ENCODE data around the gene GIGYF2.

Gene GIGYF2

GRCh38 chr2:232859385-232859916 lies 162.3 kb downstream of the GIGYF2 start:
- H3K27me3 Mint-ChIP-seq (ENCODE audit: low read depth), result no peaks in the 10 kb centered on the region
- H3K9me3 Mint-ChIP-seq, result no peaks in the 10 kb centered on the region
- DNase-seq (ENCODE audit: low spot score), result no peak
- H3K4me1 Mint-ChIP-seq (ENCODE audit: low read depth), result no peaks in the 10 kb centered on the region
- H3K4me3 Mint-ChIP-seq, result no peak overlapping the region
- H3K27ac Mint-ChIP-seq, result no peak overlapping the region
- H3K36me3 Mint-ChIP-seq (ENCODE audit: low read depth), result peaks cover 20% of the 10 kb centered on the region

DNA sequence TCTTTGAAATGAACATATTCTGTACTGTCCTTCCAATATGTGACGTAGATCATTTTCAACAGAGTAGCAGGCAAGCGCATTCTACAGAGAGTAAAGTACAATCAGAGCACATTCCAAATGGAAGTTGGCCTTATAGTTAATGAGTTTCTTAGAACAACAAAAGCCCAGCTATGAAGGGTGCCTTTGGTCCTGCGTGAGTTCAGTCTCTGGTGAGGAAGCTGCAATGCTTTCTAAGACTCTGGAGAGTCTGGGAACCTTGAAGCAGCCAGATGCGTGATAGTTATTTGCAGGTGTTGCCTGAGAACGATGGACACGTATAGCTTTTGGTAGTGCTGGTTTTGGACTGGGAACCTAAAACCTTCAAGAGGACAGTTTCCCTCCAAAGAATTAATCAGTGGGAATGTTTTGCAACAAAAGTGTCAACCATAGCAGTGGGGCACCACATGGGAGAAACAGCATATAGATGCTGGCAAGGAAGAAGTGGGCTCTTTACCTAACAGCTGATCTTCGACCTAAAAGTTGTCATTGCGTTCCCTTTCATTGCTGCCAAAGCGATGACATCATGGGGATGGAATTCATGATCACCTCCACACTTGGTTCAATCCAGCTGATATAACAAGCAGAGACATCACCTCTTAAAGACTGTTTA lies 163.6 kb downstream of the GIGYF2 start:
- no peak for DNase-seq (ENCODE audit: low spot score)
- no peaks in the 10 kb centered on the region for H3K9me3 Mint-ChIP-seq
- H3K27me3 Mint-ChIP-seq (ENCODE audit: low read depth), result no peaks in the 10 kb centered on the region
- no peaks in the 10 kb centered on the region for H3K4me1 Mint-ChIP-seq (ENCODE audit: low read depth)
- H3K27ac Mint-ChIP-seq, result no peak overlapping the region
- peaks cover 20% of the 10 kb centered on the region for H3K36me3 Mint-ChIP-seq (ENCODE audit: low read depth)
- H3K4me3 Mint-ChIP-seq, result no peak overlapping the region

- no peak for DNase-seq (ENCODE audit: low spot score)
- Mint-ChIP-seq H3K9me3 (no peaks in the 10 kb centered on the region), H3K4me3 (no peak overlapping the region), H3K4me1 (ENCODE audit: low read depth) (no peaks in the 10 kb centered on the region), H3K36me3 (ENCODE audit: low read depth) (peaks cover 17% of the 10 kb centered on the region), H3K27me3 (ENCODE audit: low read depth) (no peaks in the 10 kb centered on the region), H3K27ac (no peak overlapping the region)
Measured at GRCh38 chr2:232861353-232861752, 164.2 kb downstream of the GIGYF2 start.

- Mint-ChIP-seq H3K4me3 (no peak overlapping the region), H3K27ac (no peak overlapping the region), H3K36me3 (ENCODE audit: low read depth) (peaks cover 4% of the 10 kb centered on the region), H3K9me3 (no peaks in the 10 kb centered on the region), H3K4me1 (ENCODE audit: low read depth) (no peaks in the 10 kb centered on the region), H3K27me3 (ENCODE audit: low read depth) (no peaks in the 10 kb centered on the region)
- no peak for DNase-seq (ENCODE audit: low spot score)
Measured at GRCh38 chr2:232863996-232864395, 166.9 kb downstream of the GIGYF2 start.

GRCh38 chr2:232865165-232865564 lies 168.0 kb downstream of the GIGYF2 start:
- Mint-ChIP-seq H3K27ac (no peak overlapping the region), H3K4me1 (ENCODE audit: low read depth) (no peaks in the 10 kb centered on the region), H3K4me3 (no peak overlapping the region), H3K36me3 (ENCODE audit: low read depth) (no peaks in the 10 kb centered on the region), H3K9me3 (no peaks in the 10 kb centered on the region), H3K27me3 (ENCODE audit: low read depth) (no peaks in the 10 kb centered on the region)
- no peak for DNase-seq (ENCODE audit: low spot score)

GRCh38 chr2:232866104-232866503 lies 169.0 kb downstream of the GIGYF2 start:
- Mint-ChIP-seq H3K4me1 (ENCODE audit: low read depth) (no peaks in the 10 kb centered on the region), H3K27me3 (ENCODE audit: low read depth) (no peaks in the 10 kb centered on the region), H3K9me3 (no peaks in the 10 kb centered on the region), H3K4me3 (no peak overlapping the region), H3K27ac (no peak overlapping the region), H3K36me3 (ENCODE audit: low read depth) (no peaks in the 10 kb centered on the region)
- DNase-seq (ENCODE audit: low spot score), result no peak

DNA sequence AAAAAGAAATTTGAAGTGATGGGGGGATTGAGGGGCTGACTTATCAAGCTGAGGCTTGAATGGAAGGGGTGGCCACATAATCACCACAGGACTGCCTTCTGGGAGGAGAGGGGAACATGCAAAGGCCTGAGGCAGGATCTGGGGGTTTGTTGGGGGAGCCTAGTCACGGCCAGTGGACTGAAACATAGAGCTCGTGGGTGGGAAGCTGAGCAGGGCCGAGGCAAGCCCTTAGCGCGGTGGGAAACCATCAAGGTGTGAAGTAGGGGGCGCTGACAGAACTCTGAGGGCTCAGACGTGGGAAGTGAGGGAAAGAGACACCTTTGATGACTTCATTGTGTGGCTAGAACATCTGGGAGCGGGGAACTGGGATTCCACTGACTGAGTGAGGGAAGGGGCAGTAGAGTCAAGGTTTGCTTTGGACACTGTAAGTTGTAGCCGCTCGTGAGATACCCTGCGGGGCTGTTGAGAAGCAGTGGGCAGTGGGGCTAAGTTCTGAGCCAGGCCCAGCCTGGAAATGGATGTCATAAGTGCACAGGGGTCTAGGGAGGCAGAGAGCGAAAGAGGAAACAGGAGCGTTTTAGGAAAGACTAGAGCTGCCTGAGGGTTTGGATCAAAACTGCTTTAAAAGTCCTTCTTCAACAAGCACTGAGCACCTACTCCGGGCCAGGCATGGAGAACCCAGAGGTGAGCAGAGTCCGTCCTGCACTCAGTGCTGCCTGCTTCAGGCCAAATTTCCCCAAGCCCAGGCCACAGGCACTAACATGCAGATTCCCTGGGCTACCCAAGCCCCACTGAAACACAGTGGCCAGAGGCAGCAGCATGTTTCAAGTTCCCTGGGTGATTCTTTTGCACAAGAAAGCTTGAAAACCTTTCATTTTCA lies 172.2 kb downstream of the GIGYF2 start:
- no peak for DNase-seq (ENCODE audit: low spot score)
- no peaks in the 10 kb centered on the region for H3K36me3 Mint-ChIP-seq (ENCODE audit: low read depth)
- no peak overlapping the region for H3K4me3 Mint-ChIP-seq
- no peaks in the 10 kb centered on the region for H3K27me3 Mint-ChIP-seq (ENCODE audit: low read depth)
- no peaks in the 10 kb centered on the region for H3K9me3 Mint-ChIP-seq
- H3K27ac Mint-ChIP-seq, result no peak overlapping the region
- peaks cover 2% of the 10 kb centered on the region for H3K4me1 Mint-ChIP-seq (ENCODE audit: low read depth)

DNA sequence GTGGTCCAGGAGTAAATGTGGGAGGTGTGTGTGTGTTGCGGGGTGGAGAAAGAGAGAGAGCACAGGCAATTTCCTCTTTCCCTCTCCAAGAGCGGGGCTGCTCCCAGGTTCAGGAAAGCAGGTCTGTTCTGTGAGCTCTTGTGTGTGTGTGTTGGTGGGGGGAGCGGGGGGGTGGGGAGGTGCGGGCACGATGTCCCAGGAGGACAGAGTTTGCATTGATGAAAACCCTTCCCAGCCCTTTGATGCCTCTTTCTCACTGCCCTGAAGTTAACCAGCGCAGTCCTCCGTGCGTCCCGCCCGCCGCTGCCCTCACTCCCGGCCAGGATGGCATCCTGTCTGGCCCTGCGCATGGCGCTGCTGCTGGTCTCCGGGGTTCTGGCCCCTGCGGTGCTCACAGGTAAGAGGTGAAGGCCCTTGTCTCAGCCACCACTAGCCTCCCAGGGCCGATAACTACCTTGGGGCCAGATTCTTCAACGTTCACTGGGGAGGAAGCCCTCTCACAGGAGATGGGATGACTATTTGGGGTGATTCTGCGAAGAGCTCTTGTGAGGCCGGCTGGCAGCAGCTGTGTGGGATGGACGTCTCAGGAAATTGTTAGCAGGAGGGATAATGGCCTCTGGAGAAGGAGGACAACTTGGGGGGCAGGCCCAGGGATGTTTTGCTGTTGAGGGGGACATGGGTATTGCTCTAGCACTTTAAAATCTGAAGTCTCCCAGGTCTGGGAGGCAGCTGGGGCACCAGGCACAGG lies 173.1 kb downstream of the GIGYF2 start, which contains the start of gene SNORC:
Gene SNORC, plus strand, starts transcription at position 247 of the 748 bp plus-strand sequence. Its CDS starts 78 bp downstream, at position 325.
- H3K4me3 Mint-ChIP-seq, result no peak within 1 kb of the TSS
- H3K27me3 Mint-ChIP-seq (ENCODE audit: low read depth), result peaks cover 3% of the 10 kb centered on the region
- no peaks in the 10 kb centered on the region for H3K36me3 Mint-ChIP-seq (ENCODE audit: low read depth)
- no peaks in the 10 kb centered on the region for H3K9me3 Mint-ChIP-seq
- H3K4me1 Mint-ChIP-seq (ENCODE audit: low read depth), result peaks cover 4% of the 10 kb centered on the region
- H3K27ac Mint-ChIP-seq, result no peak within 1 kb of the TSS
- DNase-seq (ENCODE audit: low spot score), result no peak

DNA sequence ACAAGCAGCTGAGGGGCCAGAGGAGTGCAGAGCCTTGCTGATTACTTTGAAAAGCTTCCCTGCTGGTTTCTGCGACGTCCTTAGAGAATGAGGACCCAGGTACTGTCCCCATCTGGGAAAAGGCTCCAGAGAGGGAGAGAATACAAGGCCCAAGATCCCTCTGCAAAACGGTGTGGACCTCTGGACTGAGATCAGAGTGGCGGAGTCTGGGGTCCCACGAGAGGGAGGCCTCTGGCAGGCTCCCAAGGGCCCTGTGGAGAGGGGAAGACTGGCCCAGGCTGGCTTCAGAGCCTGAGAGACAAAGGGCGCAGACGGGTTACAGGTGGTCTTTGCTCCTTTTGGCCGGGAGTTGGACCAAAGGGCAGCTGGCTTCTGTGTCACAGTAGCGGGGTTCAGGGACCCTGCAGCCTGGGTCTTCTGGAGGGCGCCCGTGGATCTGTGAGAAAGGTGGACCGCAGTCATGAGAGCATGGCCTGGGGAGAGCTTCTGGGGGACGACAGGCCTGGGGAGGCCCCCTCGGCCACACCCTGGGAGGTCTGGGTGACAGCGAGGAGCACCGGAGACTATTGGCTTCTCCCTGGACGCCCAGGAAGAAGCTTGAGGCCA lies 173.7 kb downstream of the GIGYF2 start:
- no peak overlapping the region for H3K27ac Mint-ChIP-seq
- no peaks in the 10 kb centered on the region for H3K9me3 Mint-ChIP-seq
- peaks cover 7% of the 10 kb centered on the region for H3K27me3 Mint-ChIP-seq (ENCODE audit: low read depth)
- peaks cover 7% of the 10 kb centered on the region for H3K4me1 Mint-ChIP-seq (ENCODE audit: low read depth)
- no peak for DNase-seq (ENCODE audit: low spot score)
- no peaks in the 10 kb centered on the region for H3K36me3 Mint-ChIP-seq (ENCODE audit: low read depth)
- no peak overlapping the region for H3K4me3 Mint-ChIP-seq

DNA sequence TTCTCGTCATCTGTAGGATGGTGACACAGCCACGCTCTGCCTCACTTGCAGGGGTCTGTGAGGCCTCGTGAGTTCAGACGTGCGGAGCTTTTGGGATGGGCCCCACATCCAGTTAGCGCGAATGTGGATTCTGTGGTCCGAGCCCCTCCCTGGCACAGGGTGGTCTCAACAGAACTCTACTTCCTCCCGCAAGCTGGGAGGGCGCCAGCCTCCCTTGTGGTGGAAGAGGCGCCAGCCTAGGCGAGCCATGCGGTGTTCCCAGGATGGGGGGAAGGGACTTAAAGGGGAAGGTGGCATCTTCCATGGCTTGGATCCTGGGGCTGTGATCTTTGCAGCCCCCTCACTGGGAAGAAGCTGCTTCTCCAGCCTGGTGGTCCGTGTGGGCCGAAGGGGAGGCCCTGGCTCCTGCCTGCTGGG lies 174.3 kb downstream of the GIGYF2 start:
- Mint-ChIP-seq H3K27ac (no peak overlapping the region), H3K4me1 (ENCODE audit: low read depth) (peaks cover 7% of the 10 kb centered on the region), H3K27me3 (ENCODE audit: low read depth) (peaks cover 7% of the 10 kb centered on the region), H3K4me3 (no peak overlapping the region), H3K9me3 (no peaks in the 10 kb centered on the region), H3K36me3 (ENCODE audit: low read depth) (no peaks in the 10 kb centered on the region)
- DNase-seq (ENCODE audit: low spot score), result no peak

DNA sequence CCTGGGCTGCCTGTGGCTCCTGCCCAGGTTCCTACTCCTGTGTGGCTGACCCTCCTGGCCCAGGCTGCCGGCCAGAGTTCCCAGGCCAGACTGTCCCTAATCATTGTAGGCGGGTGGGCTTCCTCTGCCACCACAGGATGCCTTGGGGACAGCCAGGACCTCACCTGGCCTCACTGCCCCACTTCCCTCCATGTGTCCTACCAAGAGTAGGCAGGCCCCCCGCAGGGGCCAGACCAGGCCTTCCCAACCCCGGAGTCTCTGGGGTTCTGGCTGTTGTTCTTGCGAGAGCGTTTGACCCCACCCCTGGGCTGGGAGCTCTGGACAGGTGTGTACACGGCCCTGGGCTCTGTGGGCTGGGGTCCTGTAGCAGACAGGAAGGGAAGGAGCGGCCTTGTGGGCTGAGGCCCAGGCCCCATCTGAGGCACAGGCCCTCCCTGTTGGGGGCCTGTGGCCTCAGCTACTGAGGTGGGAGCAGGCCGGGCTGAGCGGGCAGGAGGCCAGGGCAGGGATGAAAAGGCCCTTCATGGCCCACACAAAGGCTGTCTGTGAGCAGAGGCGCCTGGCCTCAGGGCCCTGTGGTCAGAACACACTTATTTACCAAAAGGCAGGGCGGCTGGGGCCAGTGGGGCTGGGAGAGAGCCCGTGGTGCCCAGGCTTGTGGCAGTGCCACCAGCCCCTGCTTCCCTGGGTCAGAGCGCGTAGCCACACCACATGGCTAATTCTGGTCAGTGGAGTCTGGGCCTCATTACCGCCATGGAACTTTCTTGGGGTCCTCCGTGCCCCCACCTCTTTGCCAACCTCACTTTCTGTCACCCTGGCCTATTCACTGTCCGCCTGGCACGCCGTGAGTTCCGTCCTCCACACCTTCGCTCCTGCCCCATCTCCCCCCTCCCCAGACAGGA lies 175.0 kb downstream of the GIGYF2 start:
- Mint-ChIP-seq H3K36me3 (ENCODE audit: low read depth) (no peaks in the 10 kb centered on the region), H3K27ac (no peak overlapping the region), H3K27me3 (ENCODE audit: low read depth) (peaks cover 7% of the 10 kb centered on the region), H3K9me3 (no peaks in the 10 kb centered on the region), H3K4me3 (no peak overlapping the region), H3K4me1 (ENCODE audit: low read depth) (peaks cover 7% of the 10 kb centered on the region)
- no peak for DNase-seq (ENCODE audit: low spot score)

DNA sequence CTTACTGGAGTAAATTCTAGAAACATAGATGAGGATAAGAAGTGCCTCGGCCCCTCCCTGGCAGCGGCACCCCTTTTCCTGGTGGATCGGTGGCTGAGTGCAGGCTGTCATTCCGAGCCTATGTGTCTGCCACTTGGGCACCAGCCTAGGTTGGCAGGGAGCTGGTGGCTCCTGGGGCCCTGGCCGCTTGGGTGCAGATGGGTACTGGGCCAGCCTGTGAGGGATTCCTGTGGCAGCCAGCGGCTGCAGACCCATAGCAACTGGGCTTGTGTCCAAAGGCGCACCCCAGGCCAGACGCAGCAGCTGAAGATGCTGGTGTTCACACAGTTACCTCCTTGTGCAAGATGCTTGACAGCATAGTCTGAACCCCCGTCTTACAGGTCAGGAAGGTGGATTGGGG lies 175.7 kb downstream of the GIGYF2 start:
- peaks cover 10% of the 10 kb centered on the region for H3K27me3 Mint-ChIP-seq (ENCODE audit: low read depth)
- DNase-seq (ENCODE audit: low spot score), result no peak
- H3K27ac Mint-ChIP-seq, result no peak overlapping the region
- H3K36me3 Mint-ChIP-seq (ENCODE audit: low read depth), result no peaks in the 10 kb centered on the region
- H3K4me1 Mint-ChIP-seq (ENCODE audit: low read depth), result peaks cover 7% of the 10 kb centered on the region
- H3K9me3 Mint-ChIP-seq, result no peaks in the 10 kb centered on the region
- H3K4me3 Mint-ChIP-seq, result no peak overlapping the region
